ENCODE results near the gene GPX6.

GRCh38 chr6:28497306-28497705 lies 18.3 kb downstream of the GPX6 start:
- TF ChIP-seq CTCF (IDR thresholded peaks at IDR 0.05) = no peak
- TF ChIP-seq POLR2AphosphoS5 (IDR thresholded peaks at IDR 0.05; ENCODE audit: low read depth, low read length) = no peak
- no peak for TF ChIP-seq REST (IDR thresholded peaks at IDR 0.05; ENCODE audit: insufficient read depth in 1 of 2, low read depth in 2 of 2, low read length in 1 of 2)

All from Panc1 (cell line).